ENCODE results near the gene SERPINB10.
"Not testable (repeated sequence)": the region's sequence is repeated elsewhere in the genome, so short reads cannot be mapped to it uniquely, and the experiment has no call there.

The SERPINB10 gene

GRCh38 chr18:63889626-63890025 is 18.1 kb upstream of the SERPINB10 start:
- H3K4me3 ChIP-seq (ENCODE audit: low read depth, low read length) = no peak overlapping the region
- no peak for DNase-seq (ENCODE audit: low read depth)

GRCh38 chr18:63890237-63890949 is 17.4 kb upstream of the SERPINB10 start:
- H3K4me3 ChIP-seq (ENCODE audit: low read depth, low read length) = no peak overlapping the region
- no peak for DNase-seq (ENCODE audit: low read depth)

GRCh38 chr18:63890950-63891304 is 16.8 kb upstream of the SERPINB10 start:
- no peak for DNase-seq (ENCODE audit: low read depth)
- no peak overlapping the region for H3K4me3 ChIP-seq (ENCODE audit: low read depth, low read length)

GRCh38 chr18:63892566-63892965 is 15.2 kb upstream of the SERPINB10 start:
- no peak for DNase-seq (ENCODE audit: low read depth)
- H3K4me3 ChIP-seq (ENCODE audit: low read depth, low read length) = no peak overlapping the region

- DNase-seq (ENCODE audit: low read depth) = no peak
- no peak overlapping the region for H3K4me3 ChIP-seq (ENCODE audit: low read depth, low read length)
These were observed 13.5 kb upstream of the SERPINB10 start for GRCh38 chr18:63894106-63894772.

- no peak for DNase-seq (ENCODE audit: low read depth)
- no peak overlapping the region for H3K4me3 ChIP-seq (ENCODE audit: low read depth, low read length)
These were observed 12.6 kb upstream of the SERPINB10 start for GRCh38 chr18:63895190-63895589.

- no peak for DNase-seq (ENCODE audit: low read depth)
- no peak overlapping the region for H3K4me3 ChIP-seq (ENCODE audit: low read depth, low read length)
These were observed 10.7 kb upstream of the SERPINB10 start for GRCh38 chr18:63897072-63897471.

GRCh38 chr18:63899206-63899605 is 8.6 kb upstream of the SERPINB10 start:
- DNase-seq (ENCODE audit: low read depth) = no peak
- no peak overlapping the region for H3K4me3 ChIP-seq (ENCODE audit: low read depth, low read length)

GRCh38 chr18:63903851-63904570 is 3.7 kb upstream of the SERPINB10 start:
- no peak for DNase-seq (ENCODE audit: low read depth)
- no peak overlapping the region for H3K4me3 ChIP-seq (ENCODE audit: low read depth, low read length)

GRCh38 chr18:63904694-63905093 is 3.1 kb upstream of the SERPINB10 start:
- no peak for DNase-seq (ENCODE audit: low read depth)
- no peak overlapping the region for H3K4me3 ChIP-seq (ENCODE audit: low read depth, low read length)

- no peak for DNase-seq (ENCODE audit: low read depth)
- H3K4me3 ChIP-seq (ENCODE audit: low read depth, low read length) = no peak overlapping the region
These were observed 2.4 kb upstream of the SERPINB10 start for GRCh38 chr18:63905361-63905760.

GRCh38 chr18:63906056-63906455 is 1.7 kb upstream of the SERPINB10 start:
- DNase-seq (ENCODE audit: low read depth) = no peak

GRCh38 chr18:63908858-63909257 is 1.1 kb downstream of the SERPINB10 start:
- H3K4me3 ChIP-seq (ENCODE audit: low read depth, low read length) = no peak overlapping the region
- DNase-seq (ENCODE audit: low read depth) = no peak

More at GRCh38 chr18:63906056-63906455, 1.7 kb upstream of the SERPINB10 start:
- H3K4me3 ChIP-seq (ENCODE audit: low read depth, low read length) = no peak overlapping the region

- H3K4me3 ChIP-seq (ENCODE audit: low read depth, low read length) = no peak overlapping the region
- no peak for DNase-seq (ENCODE audit: low read depth)
These were observed 2.1 kb downstream of the SERPINB10 start for GRCh38 chr18:63909870-63910269.

GRCh38 chr18:63917817-63918216 is 10.1 kb downstream of the SERPINB10 start:
- DNase-seq (ENCODE audit: low read depth) = no peak
- H3K4me3 ChIP-seq (ENCODE audit: low read depth, low read length) = no peak overlapping the region

GRCh38 chr18:63922049-63922448 is 14.3 kb downstream of the SERPINB10 start:
- H3K4me3 ChIP-seq (ENCODE audit: low read depth, low read length) = no peak overlapping the region
- DNase-seq (ENCODE audit: low read depth) = no peak

GRCh38 chr18:63924551-63924950 is 16.8 kb downstream of the SERPINB10 start:
- DNase-seq (ENCODE audit: low read depth) = no peak
- H3K4me3 ChIP-seq (ENCODE audit: low read depth, low read length) = no peak overlapping the region

GRCh38 chr18:63928331-63928730 is 20.6 kb downstream of the SERPINB10 start:
- H3K4me3 ChIP-seq (ENCODE audit: low read depth, low read length) = no peak overlapping the region
- no peak for DNase-seq (ENCODE audit: low read depth)

- not testable (repeated sequence) for DNase-seq (ENCODE audit: low read depth); H3K4me3 ChIP-seq (ENCODE audit: low read depth, low read length)
These were observed 21.6 kb downstream of the SERPINB10 start for GRCh38 chr18:63929369-63929768.

GRCh38 chr18:63930773-63931354 is 23.1 kb downstream of the SERPINB10 start:
- DNase-seq (ENCODE audit: low read depth) = no peak
- H3K4me3 ChIP-seq (ENCODE audit: low read depth, low read length) = no peak overlapping the region

All from skeletal muscle cell (primary cell).